HG02981 (cell line): Measurements from ENCODE around the gene SPECC1L.

Experiments used
- ATAC-seq: cut with Tn5 transposase; IDR thresholded peaks from one replicate; pipeline ENCODE4 v1.9.1; 2021; ENCODE audit warnings: mild to moderate bottlenecking, moderate library complexity; ENCODE audit not compliant: unreplicated experiment

The SPECC1L gene

DNA sequence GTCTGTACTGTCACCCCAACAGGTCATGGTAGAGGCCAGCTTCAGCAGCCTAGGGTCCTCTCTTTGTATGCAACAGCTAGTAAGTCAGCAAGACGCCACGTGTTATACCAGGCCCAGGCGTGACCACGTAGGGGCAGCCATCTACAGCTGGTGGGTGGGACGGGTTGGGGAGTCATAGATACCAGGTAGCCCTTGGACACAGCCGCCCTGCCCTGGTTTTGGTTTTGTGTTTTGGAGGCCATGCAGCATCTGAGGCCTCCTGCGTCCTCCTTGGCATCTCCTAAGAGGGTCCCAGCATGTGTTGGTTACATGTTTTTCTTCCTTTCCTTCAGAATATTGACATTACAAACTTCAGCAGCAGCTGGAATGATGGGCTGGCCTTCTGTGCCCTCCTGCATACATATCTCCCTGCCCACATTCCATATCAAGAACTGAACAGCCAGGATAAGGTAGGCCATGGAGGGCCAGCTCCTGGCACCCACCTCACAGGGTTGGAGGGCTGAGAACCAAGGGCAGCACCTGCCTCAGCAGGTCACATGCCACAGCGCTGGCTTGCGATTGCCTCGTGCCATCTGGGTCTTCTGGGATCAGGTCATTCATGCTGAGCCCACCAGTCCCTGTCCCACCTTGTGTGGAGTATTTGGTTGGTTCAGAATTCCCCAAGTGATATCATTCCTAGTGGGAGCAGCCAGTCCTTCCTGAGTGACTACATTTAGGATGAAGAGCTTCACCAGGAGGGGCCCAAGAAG lies 140.8 kb downstream of the SPECC1L start:
- no peak for ATAC-seq

DNA sequence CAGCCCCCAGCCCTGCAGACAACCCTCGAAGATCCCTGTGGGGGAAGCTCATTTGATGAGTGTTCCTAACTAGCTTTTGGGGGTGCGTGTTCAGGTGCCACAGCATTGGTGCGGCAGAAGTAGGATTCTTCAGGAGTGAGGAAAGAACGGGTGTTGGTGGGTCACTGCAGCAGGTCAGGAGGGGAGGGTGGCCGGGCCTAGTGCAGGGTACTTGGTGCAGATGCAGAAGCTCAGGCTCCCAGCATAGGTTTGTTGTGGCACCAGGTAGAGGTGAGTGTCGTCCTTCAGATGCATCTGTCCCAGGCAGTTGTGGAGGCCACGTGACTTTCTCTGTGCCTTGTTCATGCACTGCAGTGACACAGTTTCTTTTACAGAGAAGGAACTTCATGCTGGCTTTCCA lies 141.6 kb downstream of the SPECC1L start:
- no peak for ATAC-seq

DNA sequence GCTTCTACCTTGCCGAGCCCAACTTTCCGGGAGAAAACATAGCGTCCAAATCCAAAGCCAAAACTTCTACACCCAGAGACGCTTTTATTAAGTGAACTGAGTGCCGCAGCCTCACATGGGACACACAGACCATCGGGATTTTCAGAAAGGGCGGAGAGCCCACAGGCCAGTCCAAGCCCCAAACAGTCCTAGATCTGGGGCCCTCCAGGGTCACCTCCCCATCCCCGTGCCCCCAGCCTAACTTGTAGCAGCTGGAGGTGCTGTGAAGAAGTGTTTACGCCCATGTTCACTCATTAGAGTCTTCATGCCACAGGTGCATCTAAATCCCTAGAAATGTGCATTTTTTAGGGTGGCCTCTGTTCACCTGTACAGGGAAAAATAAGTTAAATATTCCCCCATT lies 142.6 kb downstream of the SPECC1L start:
- ATAC-seq = no peak

DNA sequence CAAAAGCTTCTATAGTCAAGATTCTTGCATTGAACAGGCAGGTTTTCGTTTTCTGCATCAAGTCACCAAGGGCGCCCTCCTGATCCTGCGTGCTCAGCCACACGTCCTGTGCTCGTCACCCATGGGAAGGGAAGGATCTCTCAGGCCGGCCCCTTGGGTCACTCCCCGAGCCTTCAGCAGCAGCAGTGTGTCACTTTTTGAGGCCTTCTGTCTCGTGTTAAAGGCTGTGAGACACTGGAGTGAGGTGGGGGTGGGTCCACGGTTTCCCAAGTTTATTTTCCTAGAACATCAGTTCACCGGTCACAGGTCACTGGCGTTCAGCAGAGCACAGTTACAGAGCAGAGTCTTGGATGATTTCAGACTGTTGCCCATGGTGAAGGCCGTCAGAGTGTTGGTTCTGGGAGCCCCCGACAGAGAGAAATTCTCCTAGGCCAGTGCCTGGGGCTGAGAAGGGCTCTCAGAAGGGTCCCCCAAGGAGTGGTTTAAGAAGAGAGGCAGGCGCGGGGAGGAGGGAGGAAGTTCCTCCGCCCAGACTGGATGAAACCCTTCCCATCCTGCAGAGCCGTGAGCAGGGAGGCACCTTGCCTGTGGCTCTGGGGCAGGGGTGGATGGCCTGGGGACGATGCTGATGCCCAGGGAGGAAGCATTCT lies 143.2 kb downstream of the SPECC1L start:
- ATAC-seq = no peak

DNA sequence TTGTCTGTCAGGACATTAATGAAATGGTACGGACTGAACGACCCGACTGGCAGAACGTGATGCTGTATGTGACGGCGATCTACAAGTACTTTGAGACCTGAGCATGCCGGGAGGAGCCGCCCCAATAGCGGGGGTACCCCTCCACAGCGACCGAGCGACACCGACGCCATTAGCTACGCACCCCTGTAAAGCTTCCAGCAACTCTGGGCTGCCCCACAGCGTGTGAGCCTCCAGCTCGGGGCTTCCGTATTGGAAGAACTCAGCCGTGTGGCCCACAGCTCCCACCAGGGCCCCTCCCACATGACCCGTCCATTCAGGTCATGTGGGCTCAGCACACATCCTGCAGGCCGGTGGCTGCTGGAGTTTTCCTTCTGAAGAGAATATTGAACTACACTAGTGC lies 143.9 kb downstream of the SPECC1L start:
- no peak for ATAC-seq

DNA sequence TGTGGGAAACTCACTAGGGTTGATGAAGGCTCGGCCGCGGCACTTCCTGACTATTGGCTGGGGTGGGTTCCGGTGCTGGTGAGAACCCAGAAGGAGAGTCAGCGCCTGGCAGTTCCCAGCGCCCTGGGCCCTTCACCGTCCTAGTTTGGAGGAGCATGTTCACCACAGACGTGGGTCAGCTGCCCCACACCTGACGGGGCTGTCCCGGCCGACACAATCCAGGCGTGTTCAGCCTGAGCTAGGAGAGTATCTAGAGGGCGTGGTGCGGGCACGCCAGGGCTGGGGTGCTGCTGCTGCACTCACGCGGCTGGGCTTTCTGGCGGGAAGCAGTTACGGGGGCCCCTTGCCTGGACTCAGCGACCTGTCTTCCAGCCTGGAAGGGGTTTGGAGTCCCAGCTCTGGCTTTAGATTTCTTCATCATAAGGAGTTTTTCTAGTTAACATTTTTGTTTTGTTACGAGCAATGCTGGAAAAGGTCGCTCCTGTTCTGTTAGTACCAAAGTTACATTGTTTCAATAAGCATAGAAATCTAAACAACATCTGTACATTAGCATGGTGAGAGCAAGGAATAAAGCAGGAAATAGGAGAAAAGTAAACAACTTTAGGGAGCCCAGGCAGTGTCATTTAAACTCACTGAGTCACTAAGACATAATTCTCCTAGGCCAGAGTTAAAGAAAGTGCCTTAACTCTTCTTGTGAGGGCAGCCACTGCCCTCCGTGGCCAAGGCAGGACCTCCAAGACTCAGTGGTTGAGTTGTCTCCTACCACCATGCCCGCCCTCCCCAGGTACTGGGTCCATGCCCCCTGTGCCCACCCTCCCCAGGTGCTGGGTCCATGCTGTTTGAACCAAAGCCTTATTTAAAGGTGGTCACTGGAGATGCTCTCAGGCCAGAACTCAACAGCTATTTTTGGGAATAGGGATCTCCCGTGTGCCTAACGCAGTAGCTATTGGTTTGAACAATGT lies 144.6 kb downstream of the SPECC1L start:
- no peak for ATAC-seq

DNA sequence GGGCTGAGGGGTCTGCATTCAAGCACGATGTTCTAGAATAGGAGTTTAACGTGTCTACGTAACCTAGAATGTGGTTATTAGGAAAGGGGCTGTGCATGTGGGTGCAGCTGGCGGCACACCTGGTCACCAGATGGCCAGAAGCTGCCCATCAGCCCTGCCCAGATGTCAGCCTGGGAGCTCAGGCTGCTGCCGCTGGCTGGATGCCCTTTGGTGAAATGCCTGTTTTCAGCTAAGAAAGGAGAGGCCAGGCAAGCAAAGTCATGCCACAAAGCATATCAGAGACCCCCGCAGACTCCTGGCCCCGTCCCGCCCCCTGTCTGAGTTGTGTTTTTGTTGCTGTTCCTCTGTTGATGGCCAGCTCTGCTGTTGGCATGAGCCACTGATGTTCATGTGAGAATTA lies 145.5 kb downstream of the SPECC1L start:
- ATAC-seq = no peak

DNA sequence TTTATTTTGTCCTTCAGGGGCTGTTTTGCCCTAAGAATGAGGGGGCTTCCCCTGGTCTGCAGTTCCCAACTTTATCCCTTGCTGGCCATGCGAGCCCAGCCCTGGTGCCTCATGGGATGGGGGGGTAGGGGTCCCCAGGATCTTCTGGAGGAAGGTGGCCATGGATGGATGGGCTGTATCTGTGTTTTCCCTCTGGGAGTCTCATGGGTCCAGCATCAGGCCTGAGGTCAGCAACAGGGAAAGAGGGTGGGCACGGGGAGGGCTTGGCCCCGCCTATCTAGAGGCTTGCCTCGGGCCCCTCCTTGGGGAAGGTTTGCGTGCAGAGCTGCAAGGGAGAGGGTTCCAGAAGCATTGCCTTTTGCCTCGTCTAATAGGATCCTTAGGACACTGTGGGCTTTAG lies 146.0 kb downstream of the SPECC1L start:
- no peak for ATAC-seq

DNA sequence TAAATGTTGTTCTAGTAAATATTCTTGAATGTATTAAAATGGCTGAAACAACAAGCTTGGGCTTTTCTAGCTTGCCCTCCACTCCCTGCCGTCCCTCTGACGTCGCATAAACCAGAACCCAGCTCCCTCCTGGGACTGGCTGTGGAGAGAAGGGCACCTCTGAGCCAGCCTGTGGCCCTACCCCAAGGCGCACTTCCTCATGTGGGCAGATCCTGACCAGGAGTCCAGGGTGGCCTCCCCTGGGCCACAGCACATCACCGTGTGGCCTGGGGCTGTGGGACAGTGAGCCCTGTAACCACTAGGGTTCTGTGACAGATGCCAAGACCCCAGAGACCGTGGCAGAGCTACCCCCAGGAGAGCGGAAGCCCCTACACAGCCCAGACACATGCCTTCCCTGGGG lies 146.6 kb downstream of the SPECC1L start:
- ATAC-seq = no peak

DNA sequence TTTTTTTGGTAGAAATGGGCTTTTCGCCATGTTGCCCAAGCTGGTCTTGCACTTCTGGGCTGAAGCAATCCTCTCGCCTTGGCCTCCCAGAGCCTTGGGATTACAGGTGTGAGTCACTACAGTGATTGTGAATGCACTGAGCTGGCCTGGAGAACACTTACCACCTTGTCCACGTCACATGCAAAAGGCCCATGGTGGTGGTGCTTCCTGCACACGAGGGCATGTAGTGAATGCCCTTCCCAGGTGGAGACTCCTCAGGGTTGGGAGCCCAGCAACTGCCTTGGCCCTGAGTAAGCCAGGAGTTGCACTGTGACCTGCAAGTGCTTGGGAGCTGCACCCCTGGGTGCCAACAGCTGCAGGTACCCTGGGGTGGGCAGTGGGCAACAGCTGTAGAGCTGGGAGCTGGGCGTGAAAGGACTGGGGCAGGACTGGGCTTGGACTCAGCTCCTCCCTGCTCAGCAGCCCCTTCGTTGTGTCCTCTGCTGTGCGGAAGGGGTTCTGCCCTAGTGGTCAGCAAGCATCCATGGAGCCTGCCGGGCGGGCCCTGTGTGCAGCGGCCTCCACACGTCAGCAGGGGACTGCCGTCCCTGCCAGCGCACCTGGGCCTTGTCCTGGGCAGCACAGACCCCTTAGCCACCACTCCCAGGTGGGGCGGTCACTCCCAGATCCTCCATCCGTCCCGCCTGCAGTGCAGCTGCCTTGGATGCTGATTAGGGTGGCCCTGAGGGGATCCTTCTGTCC lies 147.4 kb downstream of the SPECC1L start:
- no peak for ATAC-seq

DNA sequence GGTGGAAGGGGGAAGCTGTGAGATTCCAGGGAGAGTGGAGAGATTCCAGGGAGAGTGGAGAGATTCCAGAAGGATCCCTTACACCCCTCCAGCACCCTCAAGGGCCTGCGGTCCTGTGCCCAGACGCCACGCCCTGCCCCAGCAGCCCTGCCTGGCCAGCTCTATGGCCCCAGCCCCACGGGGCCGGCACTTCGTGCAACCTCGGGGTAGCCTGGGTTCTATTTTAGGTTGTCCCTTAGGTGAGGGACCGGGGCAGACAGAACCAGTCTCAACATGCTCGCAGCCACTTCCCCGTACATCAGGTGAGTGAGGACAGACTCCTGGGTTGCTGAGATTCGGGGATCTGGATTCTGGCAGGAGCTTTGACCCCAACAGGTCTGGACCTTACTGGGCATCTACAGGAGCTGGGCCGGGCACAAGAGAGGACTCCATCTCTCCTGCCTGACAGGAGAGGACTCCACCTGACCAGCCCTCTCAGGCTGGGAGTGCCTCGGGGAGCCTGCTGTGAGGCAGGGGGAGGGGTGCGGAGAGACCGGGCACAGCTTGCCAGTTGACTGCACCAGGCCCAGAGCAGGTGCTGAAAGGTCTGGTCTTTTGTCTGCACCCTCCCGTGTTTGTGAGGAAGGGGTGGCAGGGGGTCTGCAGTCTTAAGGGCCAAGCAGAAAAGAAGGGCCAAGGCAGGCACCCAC lies 148.3 kb downstream of the SPECC1L start:
- no peak for ATAC-seq

DNA sequence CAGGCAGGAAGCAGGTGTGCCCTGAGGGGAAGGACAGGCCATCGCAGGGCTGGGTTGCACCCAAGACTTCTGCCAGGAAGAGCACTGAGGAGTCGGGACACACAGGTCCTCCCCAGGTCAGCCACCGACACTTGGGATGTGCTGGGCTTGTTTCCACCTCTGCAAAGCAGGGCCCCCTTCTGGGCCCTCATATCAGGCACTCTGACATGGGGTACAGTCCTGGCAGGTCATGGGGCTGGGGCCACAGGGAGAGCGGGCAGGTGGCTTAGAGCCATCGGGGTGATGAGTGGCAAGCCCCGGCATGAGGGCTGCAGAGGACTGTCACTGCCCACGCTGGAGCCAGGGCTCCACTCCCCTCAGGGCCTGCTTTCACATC lies 148.8 kb downstream of the SPECC1L start:
- no peak for ATAC-seq

DNA sequence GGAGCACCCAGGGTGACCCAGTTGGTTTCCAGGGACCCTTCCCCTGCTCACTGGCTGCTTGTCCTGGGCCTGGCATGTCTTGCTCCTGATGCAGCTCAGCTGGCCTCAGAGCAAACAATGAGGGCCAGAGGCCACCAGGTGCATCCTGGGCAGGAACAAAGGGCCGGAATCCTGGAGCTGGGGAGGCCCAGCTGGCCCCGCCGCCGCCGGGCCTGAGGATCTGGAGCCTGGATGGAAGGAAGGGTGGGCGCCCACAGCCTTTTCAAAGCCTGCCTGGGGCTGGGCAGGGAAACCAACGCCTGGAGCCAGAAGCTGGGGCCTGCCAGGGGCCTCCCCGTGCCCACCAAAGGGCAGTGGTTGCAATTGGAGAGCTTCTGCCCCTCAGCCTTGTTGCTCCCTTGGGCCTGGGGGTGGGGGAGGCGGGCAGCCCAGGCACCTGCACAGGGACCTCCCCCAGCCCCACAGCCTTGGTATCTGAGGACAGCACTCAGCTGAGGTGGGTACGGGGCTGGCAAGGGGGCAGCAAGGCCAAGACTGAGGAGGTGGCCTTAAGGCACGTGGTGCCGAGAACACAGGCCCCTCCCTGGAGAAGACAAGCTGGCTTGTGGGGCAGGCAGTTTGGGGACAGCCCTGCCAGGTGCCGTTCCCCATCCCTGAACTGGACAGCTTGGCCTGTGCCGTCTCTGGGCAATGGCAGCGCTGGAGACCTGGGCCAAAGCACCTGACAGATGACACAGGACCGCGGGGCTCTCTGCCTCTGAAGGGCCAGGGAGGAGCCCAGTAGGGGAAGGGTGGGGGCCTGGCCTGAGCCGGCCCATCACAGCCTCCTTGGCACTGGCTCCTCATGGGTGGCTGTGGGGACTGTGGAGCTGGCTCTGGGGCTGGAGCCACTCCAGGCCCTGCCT lies 149.7 kb downstream of the SPECC1L start:
- no peak for ATAC-seq

DNA sequence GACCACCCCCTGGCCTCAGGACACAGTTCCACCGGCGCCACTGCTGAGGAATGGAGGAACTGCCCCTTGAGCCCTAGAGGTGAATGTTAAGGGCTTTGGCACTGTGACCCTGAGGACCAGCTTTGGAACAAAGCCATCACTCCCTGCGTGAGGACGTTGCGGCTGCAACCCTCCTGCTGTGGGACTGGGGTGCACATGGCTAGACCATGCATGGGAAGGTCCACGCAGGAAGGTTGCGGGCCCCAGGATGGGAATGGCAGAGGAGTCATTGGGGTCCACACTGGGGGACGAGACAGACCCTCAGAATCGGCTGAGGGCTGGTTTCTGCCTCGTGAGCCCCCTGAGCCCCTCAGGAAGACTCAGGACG lies 150.3 kb downstream of the SPECC1L start:
- no peak for ATAC-seq

DNA sequence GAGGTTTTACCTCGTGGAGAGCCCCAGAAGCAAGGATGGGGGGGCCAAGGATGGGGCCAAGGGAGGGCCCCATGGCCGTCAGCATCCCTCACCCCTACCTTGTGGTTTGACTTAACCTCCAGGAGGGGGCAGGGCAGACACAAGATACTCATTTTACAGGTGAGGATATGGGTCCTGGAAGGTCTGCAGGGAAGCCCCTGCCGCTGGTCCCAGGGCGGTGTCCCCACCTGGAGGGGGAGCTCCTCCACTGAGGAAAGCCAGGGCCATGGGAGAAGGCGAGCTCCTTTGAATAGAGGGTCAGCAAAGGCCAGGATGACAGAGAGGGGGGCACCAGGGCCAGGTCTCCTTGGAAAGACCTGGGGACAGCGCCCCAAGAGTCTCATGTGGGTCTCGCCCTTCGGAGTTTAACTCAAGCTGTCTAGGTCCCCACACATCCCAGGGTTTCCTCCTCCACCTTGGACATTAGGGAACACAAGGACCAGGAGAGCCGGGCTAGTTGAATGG lies 150.8 kb downstream of the SPECC1L start:
- no peak for ATAC-seq

DNA sequence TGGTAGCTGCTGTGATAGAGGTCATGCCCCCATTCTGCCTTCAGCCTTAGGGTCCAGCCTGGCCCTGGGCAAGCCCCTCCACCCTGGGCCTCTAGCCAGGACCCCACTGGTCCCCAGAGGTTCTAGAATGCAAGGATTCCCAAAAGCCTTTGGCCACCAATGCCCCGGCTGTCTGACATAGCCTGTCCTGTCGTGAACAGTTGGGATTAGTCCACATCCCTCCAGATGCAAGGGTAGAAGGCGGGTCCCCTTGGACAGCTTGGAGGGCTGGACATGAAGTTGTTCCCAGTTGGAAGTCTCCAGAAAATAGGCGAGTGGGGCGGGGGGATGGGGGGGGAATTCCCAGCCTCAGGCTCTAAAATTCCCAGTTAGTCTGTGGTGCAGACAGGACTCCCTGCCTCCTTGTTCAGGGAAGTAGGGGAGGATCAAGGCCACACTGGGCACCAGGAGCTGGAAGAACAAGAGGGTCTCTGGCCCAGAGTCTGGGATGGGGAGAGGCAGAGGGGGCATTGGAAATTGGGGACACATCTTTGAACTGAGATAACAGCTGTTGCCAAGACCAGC lies 151.6 kb downstream of the SPECC1L start:
- ATAC-seq = no peak

DNA sequence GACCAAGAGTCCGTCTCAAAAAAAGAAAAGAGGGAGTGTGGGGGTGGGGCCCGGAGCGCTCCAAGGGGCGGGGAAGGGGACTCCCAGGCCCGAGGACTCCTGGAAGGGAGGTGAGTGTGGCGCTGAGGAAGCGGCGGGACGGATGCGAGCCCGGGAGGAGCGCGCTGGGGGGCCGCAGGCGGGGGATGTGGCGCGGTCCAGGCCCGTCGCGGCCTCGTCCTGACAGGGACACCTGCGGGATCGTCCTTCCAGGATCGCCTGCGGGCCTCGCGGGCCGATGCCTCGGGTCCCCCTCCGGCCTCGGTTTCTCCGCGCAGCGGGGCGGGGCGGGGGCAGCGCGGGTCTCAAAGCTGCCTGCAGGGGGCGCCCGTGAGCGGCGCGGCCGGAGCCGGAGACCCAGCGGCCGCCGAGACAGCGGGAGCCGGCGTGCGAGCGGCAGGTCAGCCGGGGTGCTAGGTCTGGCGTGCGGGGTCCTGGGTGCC lies 152.9 kb downstream of the SPECC1L start:
- no peak for ATAC-seq

DNA sequence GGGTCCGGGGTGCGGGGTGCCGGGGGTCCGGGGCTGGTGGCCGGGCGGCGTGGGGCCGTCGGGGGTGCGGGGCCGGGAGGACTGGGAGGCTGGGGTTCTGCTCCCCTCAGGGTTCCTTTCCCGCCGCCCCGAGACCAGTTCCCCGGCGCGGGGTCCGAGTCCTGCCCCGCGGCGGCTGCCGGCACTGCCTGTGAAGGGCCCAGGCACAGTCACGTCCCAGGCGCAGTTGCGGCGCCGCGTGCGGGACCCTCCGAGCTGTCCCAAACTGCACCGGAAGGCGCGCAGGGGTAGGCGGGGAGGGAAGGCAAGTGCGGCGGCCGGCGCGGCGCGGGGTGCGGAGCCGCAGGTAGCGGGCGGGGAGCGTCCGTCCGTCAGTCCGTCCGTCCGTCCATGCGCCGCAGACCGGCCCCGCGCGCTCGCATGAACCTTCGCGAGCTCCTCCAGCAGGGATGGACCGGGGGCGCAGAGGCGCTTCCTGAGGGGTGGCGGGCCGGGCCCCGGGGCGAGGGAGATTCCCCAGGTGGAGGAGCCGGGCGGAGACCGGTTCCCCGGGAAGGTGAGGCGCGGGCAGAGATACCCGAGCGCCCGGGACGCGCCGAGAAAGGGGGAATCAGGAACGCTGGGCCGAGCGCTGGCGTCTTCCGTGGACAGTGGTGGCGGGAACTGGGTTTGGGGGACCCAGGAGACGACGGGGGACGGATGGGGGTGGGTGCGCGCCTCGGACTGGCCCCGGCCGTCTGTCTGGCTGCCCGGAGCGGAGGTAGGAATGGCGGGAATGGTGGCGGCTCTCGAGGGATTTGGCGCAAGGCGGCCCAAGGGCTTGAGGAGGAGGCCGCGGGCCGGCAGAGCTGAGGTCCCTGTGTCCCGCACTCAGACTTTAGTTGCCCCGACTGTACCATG lies 153.6 kb downstream of the SPECC1L start:
- ATAC-seq = no peak
